Small intestine (tissue), 7 donors: ENCODE results near the gene KCNK15. TPM values are rescaled to one million over a fixed set of nuclear protein-coding genes. Genes with fewer than 3 reads are reported as not detected.

ENCODE experiments used
- DNase-seq, 2 donors: peaks; one replicate each; pipeline versions ENCODE4 v3.0.0 to v3.0.0-alpha.2; 2013
- FAIRE-seq: peaks from 2 replicates; lab custom pipeline; 2012; peaks lifted over from hg19 to GRCh38; lab: Jason Lieb, UNC
- H3K27ac ChIP-seq, 3 donors: one replicate each; pipeline ENCODE4 v1.5.1; 2013; ENCODE audit warnings: low read length in 2 of 3, mild to moderate bottlenecking in 2 of 3, control low read depth in 1 of 3, inconsistent platforms in 1 of 3, low read depth in 1 of 3, moderate library complexity in 1 of 3
- H3K27me3 ChIP-seq, 3 donors: one replicate each; pipeline ENCODE4 v1.6.1; 2013; ENCODE audit warnings: low read length in 3 of 3, inconsistent platforms in 1 of 3; ENCODE audit not compliant: control insufficient read depth in 3 of 3, insufficient read depth in 3 of 3
- H3K36me3 ChIP-seq, 3 donors: one replicate each; pipeline ENCODE4 v1.6.1; 2013; ENCODE audit warnings: low read length in 3 of 3, inconsistent platforms in 1 of 3, low read depth in 1 of 3, mild to moderate bottlenecking in 1 of 3, moderate library complexity in 1 of 3; ENCODE audit not compliant: control insufficient read depth in 3 of 3, insufficient read depth in 2 of 3
- H3K4me1 ChIP-seq, 3 donors: one replicate each; pipeline ENCODE4 v1.6.1; 2013; ENCODE audit warnings: low read length in 2 of 3, inconsistent platforms in 1 of 3, low read depth in 1 of 3, mild to moderate bottlenecking in 1 of 3, moderate library complexity in 1 of 3; ENCODE audit not compliant: control insufficient read depth in 3 of 3, insufficient read depth in 2 of 3
- H3K4me3 ChIP-seq, 3 donors: one replicate each; pipeline ENCODE4 v1.5.1; 2013; ENCODE audit warnings: low read length in 3 of 3, control low read depth in 1 of 3, inconsistent platforms in 1 of 3, low read depth in 1 of 3, mild to moderate bottlenecking in 1 of 3, moderate library complexity in 1 of 3
- H3K9me3 ChIP-seq, 2 donors: one replicate each; pipeline ENCODE4 v1.6.1; 2013; ENCODE audit warnings: low read depth in 1 of 2, low read length in 1 of 2; ENCODE audit not compliant: control insufficient read depth in 2 of 2, insufficient read depth in 1 of 2
- WGBS, 3 donors: extraction: QIAGEN DNeasy Blood & Tissue Kit; methylation state at CpG; one replicate each; pipeline ENCODE4 v1.1.7; 2013; 5-methylcytosine and 5-hydroxymethylcytosine counted together
- polyA plus RNA-seq, 4 donors: library from polyadenylated mRNA; stranded (reverse) in 3 of 4; unstranded in 1 of 4; fragments of 200-250 nt in 3 of 4; fragments of 120-200 nt in 1 of 4; gene quantifications; one replicate each; pipeline versions ENCODE4 v1.2.1 to v1.2.3, GENCODE V29; 2013
- donor health status: healthy with polysubstance abuse.
- donor health status: control.
- donor health status: control.
- donor health status: Bipolar disorder and iron deficiency.
- donor health status: healthy.

Gene KCNK15
- polyA plus RNA-seq, 4 donors = 0.35 to 0.67 TPM; not detected in 2

DNA sequence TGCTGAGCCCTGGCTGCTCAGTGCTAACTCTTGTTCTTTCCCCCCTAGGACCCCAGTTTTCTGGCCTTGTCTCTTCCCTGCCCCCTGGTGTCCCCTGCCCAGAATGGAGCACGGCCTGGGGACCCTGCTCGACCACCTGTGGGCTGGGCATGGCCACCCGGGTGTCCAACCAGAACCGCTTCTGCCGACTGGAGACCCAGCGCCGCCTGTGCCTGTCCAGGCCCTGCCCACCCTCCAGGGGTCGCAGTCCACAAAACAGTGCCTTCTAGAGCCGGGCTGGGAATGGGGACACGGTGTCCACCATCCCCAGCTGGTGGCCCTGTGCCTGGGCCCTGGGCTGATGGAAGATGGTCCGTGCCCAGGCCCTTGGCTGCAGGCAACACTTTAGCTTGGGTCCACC, 18.6 kb upstream of the KCNK15 start:
- H3K27me3 ChIP-seq = peaks cover 0 to 11% (median 0%) of the 10 kb centered on the region in 3 donors
- peaks cover 0 to 11% (median 0%) of the 10 kb centered on the region in 3 donors for H3K4me1 ChIP-seq
- H3K36me3 ChIP-seq = no peaks in the 10 kb centered on the region
- 90 to 93% (median 93%) methylated on average over 11 of the region's 11 CpGs for WGBS, 3 donors
- DNase-seq (no peak), FAIRE-seq (no peak)
- no peak overlapping the region for H3K27ac ChIP-seq
- H3K4me3 ChIP-seq = no peak overlapping the region
- no peaks in the 10 kb centered on the region for H3K9me3 ChIP-seq

DNA sequence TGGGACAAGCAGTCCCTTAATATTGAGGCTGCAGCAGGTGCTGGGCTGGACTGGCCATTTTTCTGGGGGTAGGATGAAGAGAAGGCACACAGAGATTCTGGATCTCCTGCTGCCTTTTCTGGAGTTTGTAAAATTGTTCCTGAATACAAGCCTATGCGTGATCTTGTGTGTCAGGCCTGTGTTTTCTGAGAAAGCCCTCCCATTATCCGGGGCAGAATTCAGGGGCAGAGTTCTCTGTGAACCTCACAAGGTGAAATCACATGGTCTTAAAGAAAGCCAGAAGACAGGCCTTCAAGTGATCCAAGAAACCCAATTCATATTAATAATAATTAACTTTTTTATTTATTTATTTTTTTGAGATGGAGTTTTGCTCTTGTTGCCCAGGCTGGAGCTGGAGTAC, 18.0 kb upstream of the KCNK15 start:
- DNase-seq = no peak
- 64 to 81% (median 73%) methylated on average over 2 of the region's 2 CpGs for WGBS, 3 donors
- H3K27ac ChIP-seq = no peak overlapping the region
- no peak overlapping the region for H3K4me3 ChIP-seq
- H3K9me3 ChIP-seq = no peaks in the 10 kb centered on the region
- no peaks in the 10 kb centered on the region for H3K36me3 ChIP-seq
- FAIRE-seq = no peak
- peaks cover 0 to 11% (median 0%) of the 10 kb centered on the region in 3 donors for H3K27me3 ChIP-seq
- H3K4me1 ChIP-seq = peaks cover 0 to 11% (median 0%) of the 10 kb centered on the region in 3 donors

- Histone ChIP-seq H3K4me3 (no peak overlapping the region), H3K27me3 (peaks cover 0 to 11% (median 0%) of the 10 kb centered on the region in 3 donors), H3K36me3 (no peaks in the 10 kb centered on the region), H3K4me1 (peaks cover 0 to 11% (median 0%) of the 10 kb centered on the region in 3 donors), H3K27ac (no peak overlapping the region), H3K9me3 (no peaks in the 10 kb centered on the region)
- peak; percentile 61 to 83 for DNase-seq
- 5 to 30% (median 15%) methylated on average over 9 of the region's 9 CpGs for WGBS, 3 donors
- FAIRE-seq = no peak
Observed at GRCh38 chr20:44728801-44729443, 16.7 kb upstream of the KCNK15 start.

DNA sequence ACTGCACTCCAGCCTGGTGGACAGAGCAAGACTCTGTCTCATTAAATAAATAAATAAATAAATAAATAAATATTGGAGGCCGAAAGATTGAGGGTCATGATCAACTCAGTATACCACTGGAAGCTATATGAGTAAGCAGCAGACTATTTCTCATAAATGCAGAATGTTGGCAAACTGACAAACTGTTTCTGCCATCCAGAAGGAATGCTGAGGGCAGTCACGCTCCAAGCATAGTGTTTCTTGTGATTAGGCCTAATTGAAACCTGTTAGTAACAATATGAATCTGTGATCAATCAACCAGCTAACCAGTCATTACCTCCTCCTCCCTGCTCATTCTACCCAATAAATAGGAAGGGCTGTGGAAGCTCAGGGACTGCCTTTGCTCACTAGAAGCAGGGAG, 15.2 kb upstream of the KCNK15 start:
- Histone ChIP-seq H3K27me3 (no peaks in the 10 kb centered on the region), H3K27ac (no peak overlapping the region), H3K36me3 (no peaks in the 10 kb centered on the region), H3K9me3 (no peaks in the 10 kb centered on the region), H3K4me1 (peaks cover 0 to 11% (median 0%) of the 10 kb centered on the region in 3 donors), H3K4me3 (no peak overlapping the region)
- FAIRE-seq = no peak
- DNase-seq = no peak
- WGBS, 3 donors = 83 to 93% (median 85%) methylated on average over 2 of the region's 2 CpGs

DNA sequence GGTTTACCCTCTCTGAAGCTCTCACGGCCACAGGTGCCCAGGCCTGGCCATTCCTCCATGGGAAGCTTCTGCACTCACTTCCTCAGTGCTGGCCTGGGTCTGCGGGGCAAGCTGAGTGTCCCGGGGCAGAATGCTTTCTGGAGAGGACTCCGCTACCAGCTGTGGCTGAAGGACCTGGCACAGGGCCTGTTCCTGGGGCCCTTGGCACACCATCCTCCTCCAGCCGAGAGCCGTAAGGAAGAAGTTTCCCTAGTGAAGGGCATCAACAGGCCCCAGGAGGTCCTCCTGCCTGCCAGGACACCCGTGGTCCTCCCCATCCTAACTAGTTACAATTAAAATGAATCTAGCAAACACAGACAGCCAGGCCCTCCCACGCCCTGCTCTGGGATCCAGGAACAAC, 14.0 kb upstream of the KCNK15 start:
- H3K4me3 ChIP-seq = no peak overlapping the region
- FAIRE-seq (no peak), DNase-seq (no peak)
- H3K9me3 ChIP-seq = peaks cover 0 to 2% of the 10 kb centered on the region in 2 donors
- WGBS, 3 donors = 54 to 77% (median 59%) methylated on average over 8 of the region's 8 CpGs
- no peaks in the 10 kb centered on the region for H3K36me3 ChIP-seq
- H3K27ac ChIP-seq = no peak overlapping the region
- H3K4me1 ChIP-seq = peaks cover 0 to 11% (median 0%) of the 10 kb centered on the region in 3 donors
- H3K27me3 ChIP-seq = no peaks in the 10 kb centered on the region

GRCh38 chr20:44732327-44732726, 13.3 kb upstream of the KCNK15 start:
- Histone ChIP-seq H3K27me3 (no peaks in the 10 kb centered on the region), H3K4me3 (no peak overlapping the region), H3K27ac (no peak overlapping the region), H3K4me1 (peaks cover 0 to 11% (median 0%) of the 10 kb centered on the region in 3 donors), H3K9me3 (peaks cover 0 to 6% of the 10 kb centered on the region in 2 donors), H3K36me3 (no peaks in the 10 kb centered on the region)
- no peak for FAIRE-seq
- DNase-seq = peak in 1 of 2 donors; percentile 21
- WGBS, 3 donors = 36 to 59% (median 41%) methylated on average over 6 of the region's 6 CpGs

- no peaks in the 10 kb centered on the region for H3K36me3 ChIP-seq
- H3K27me3 ChIP-seq = no peaks in the 10 kb centered on the region
- H3K4me1 ChIP-seq = peaks cover 0 to 11% (median 0%) of the 10 kb centered on the region in 3 donors
- no peak for FAIRE-seq
- 27 to 32% (median 28%) methylated on average over 7 of the region's 7 CpGs for WGBS, 3 donors
- peaks cover 0 to 6% of the 10 kb centered on the region in 2 donors for H3K9me3 ChIP-seq
- H3K4me3 ChIP-seq = no peak overlapping the region
- DNase-seq = peak; percentile 62 to 76
- H3K27ac ChIP-seq = no peak overlapping the region
Observed at GRCh38 chr20:44733341-44734069, 12.2 kb upstream of the KCNK15 start.

DNA sequence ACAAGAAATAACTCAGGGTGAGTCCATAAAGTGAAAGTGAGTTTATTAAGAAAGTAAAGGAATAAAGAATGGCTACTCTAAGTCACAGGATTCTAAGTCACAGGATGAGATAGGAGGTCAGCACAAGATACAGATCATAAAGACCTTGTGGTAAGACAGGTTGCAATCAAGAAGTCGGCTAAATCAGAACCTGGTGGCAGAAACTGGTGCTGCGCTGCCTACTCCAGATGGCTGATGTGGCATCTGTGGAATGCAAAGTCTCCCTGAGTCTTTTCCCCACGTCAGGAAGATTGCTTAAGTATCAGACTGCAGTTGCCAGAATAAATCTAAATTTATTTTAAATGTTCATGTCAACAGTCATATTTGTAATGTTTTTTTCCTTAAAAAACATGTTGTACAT, 10.7 kb upstream of the KCNK15 start:
- no peaks in the 10 kb centered on the region for H3K36me3 ChIP-seq
- H3K27me3 ChIP-seq = no peaks in the 10 kb centered on the region
- FAIRE-seq = no peak
- H3K9me3 ChIP-seq = peaks cover 0 to 6% of the 10 kb centered on the region in 2 donors
- no peak overlapping the region for H3K4me3 ChIP-seq
- no peak overlapping the region for H3K27ac ChIP-seq
- no peak for DNase-seq
- H3K4me1 ChIP-seq = no peaks in the 10 kb centered on the region
- WGBS, 3 donors = 62 to 69% (median 67%) methylated on average over 3 of the region's 3 CpGs
